Right lobe of liver (tissue), 6 donors: ENCODE data around the gene ALDH3A2. TPM values are rescaled to one million over a fixed set of nuclear protein-coding genes. Genes with fewer than 3 reads are reported as not detected.

Experiments used
- ATAC-seq, 4 donors: fragments of 200-7000 bp; cut with Tn5 transposase; one replicate each; pipeline ENCODE4 v1.9.1; 2020; ENCODE audit warnings: mild to moderate bottlenecking in 4 of 4, moderate library complexity in 4 of 4
- DNase-seq, 3 donors: peaks; one replicate each; pipeline ENCODE4 v3.0.0-alpha.2; 2020
- H3K27ac ChIP-seq, 3 donors: fragments of 200-600 bp; one replicate each; pipeline ENCODE4 v1.8.0; 2022
- H3K27me3 ChIP-seq, 2 donors: fragments of 200-600 bp; one replicate each; pipeline ENCODE4 v1.8.0; 2022
- H3K36me3 ChIP-seq, 4 donors: fragments of 200-600 bp; sonication (generic) in 1 of 4; one replicate each; pipeline versions ENCODE4 v1.5.1 to v1.8.0; 2017 to 2022; ENCODE audit warnings: control low read depth in 1 of 4
- H3K4me1 ChIP-seq, 4 donors: fragments of 200-600 bp; sonication (generic) in 1 of 4; one replicate each; pipeline versions ENCODE4 v1.5.1 to v1.8.0; 2017 to 2022; ENCODE audit warnings: control low read depth in 1 of 4
- H3K4me3 ChIP-seq, 3 donors: fragments of 200-600 bp; one replicate each; pipeline ENCODE4 v1.8.0; 2022
- H3K9me3 ChIP-seq, 4 donors: fragments of 200-600 bp; sonication (generic) in 1 of 4; one replicate each; pipeline versions ENCODE4 v1.5.1 to v1.8.0; 2017 to 2022; ENCODE audit warnings: control low read depth in 1 of 4
- CTCF ChIP-seq, 4 donors: fragments of 200-600 bp in 3 of 4; fragments of 450-650 bp in 1 of 4; IDR thresholded peaks; one replicate each; pipeline versions ENCODE4 v1.5.1 to v1.8.0; 2016 to 2022; ENCODE audit warnings: antibody characterized with exemption in 4 of 4, mild to moderate bottlenecking in 2 of 4
- POLR2A ChIP-seq: fragments of 450-650 bp; IDR thresholded peaks from one replicate; pipeline ENCODE4 v1.6.1; 2017; ENCODE audit warnings: antibody characterized with exemption, mild to moderate bottlenecking
- WGBS: methylation state at CpG from one replicate; pipeline ENCODE4 v1.1.6; 2018; ENCODE audit warnings: low coverage, low lambda C conversion rate; ENCODE audit not compliant: insufficient coverage; ENCODE audit errors: missing lambda C conversion rate; 5-methylcytosine and 5-hydroxymethylcytosine counted together
- intact Hi-C, 2 donors: fragments of 100-400 bp; cut with DNase I; formaldehyde crosslinking; loops; one replicate each; pipeline versions ENCODE4 v1.11.2 to v1.14.1; 2022
- total RNA-seq, 6 experiments: library from RNA; depleted of rRNA in 2 of 6; stranded (reverse); fragments of >200 nt in 2 of 6; fragmentation: NEBNext Ultra II Directional in 3 of 6; extraction: Animal tissue kit (Norgen Biotek cat#: 25700) in 3 of 6; gene quantifications; one replicate each; pipeline versions ENCODE4 v1.1.0 to v1.2.4, GENCODE V29; 2016 to 2023
- donor health status: DM: no; HTN: yes; CAD: no.
- donor health status: DM: no; HTN: no; CAD: no.
- donor health status: DM: no; HTN: no; CAD: no.
- donor health status: DM: no; HTN: yes; CAD: no.
- donor health status: DM: no; HTN: yes; CAD: no.

Gene ALDH3A2
- total RNA-seq, 6 experiments from 2014 or later = 102 to 264 (median 182) TPM

- Histone ChIP-seq H3K27ac (peak overlapping the region in 2 of 3 donors; percentile 90 to 96), H3K9me3 (no peaks in the 10 kb centered on the region), H3K27me3 (no peaks in the 10 kb centered on the region), H3K36me3 (peaks cover 0 to 10% (median 4%) of the 10 kb centered on the region in 4 donors), H3K4me3 (peak overlapping the region; percentile 12 to 68 (median 59)), H3K4me1 (peaks cover 0 to 34% (median 14%) of the 10 kb centered on the region in 4 donors)
- ATAC-seq (no peak), DNase-seq (no peak)
- intact Hi-C loops = loop anchor here in 1 of 2 donors (10.0 kb wide), 1 partner anchor 136 kb away; no protein-coding TSS in a partner anchor
- 23% methylated on average over 1 of the region's 1 CpG for WGBS
- TF ChIP-seq POLR2A (no peak), CTCF (IDR thresholded peaks at IDR 0.05) (no peak)
These were observed 2.3 kb downstream of the ALDH3A2 start for GRCh38 chr17:19650826-19651225.

- Histone ChIP-seq H3K27ac (peak overlapping the region; percentile 21 to 96 (median 90)), H3K9me3 (no peaks in the 10 kb centered on the region), H3K27me3 (no peaks in the 10 kb centered on the region), H3K4me1 (peaks cover 0 to 37% (median 17%) of the 10 kb centered on the region in 4 donors), H3K4me3 (peak overlapping the region in 2 of 3 donors; percentile 59 to 68), H3K36me3 (peaks cover 0 to 10% (median 4%) of the 10 kb centered on the region in 4 donors)
- DNase-seq (no peak), ATAC-seq (no peak)
- intact Hi-C loops = loop anchor here in 1 of 2 donors (10.0 kb wide), 1 partner anchor 137 kb away; no protein-coding TSS in a partner anchor
- TF ChIP-seq CTCF (IDR thresholded peaks at IDR 0.05) (no peak), POLR2A (no peak)
- WGBS = 11% methylated on average over 5 of the region's 5 CpGs
These were observed 3.1 kb downstream of the ALDH3A2 start for GRCh38 chr17:19651451-19652238.

- no peak for TF ChIP-seq CTCF (IDR thresholded peaks at IDR 0.05)
- TF ChIP-seq POLR2A = no peak
- Histone ChIP-seq H3K27me3 (no peaks in the 10 kb centered on the region), H3K27ac (peak overlapping the region in 2 of 3 donors; percentile 90 to 96), H3K4me3 (peak overlapping the region in 2 of 3 donors; percentile 59 to 68), H3K9me3 (no peaks in the 10 kb centered on the region), H3K36me3 (peaks cover 0 to 10% (median 4%) of the 10 kb centered on the region in 4 donors), H3K4me1 (peaks cover 0 to 42% (median 20%) of the 10 kb centered on the region in 4 donors)
- 6% methylated on average over 3 of the region's 3 CpGs for WGBS
- intact Hi-C loops = loop anchor here in 1 of 2 donors (10.0 kb wide), 1 partner anchor 138 kb away; no protein-coding TSS in a partner anchor
- ATAC-seq (peak in 3 of 4 donors; percentile 5 to 43 (median 6)), DNase-seq (peak in 1 of 3 donors; percentile 72)
These were observed 4.0 kb downstream of the ALDH3A2 start for GRCh38 chr17:19652595-19652994.

GRCh38 chr17:19654342-19654886 is 5.9 kb downstream of the ALDH3A2 start:
- DNase-seq = no peak
- WGBS = 93% methylated on average over 3 of the region's 30 CpGs
- no peak for ATAC-seq
- Histone ChIP-seq H3K36me3 (peaks cover 0 to 10% (median 4%) of the 10 kb centered on the region in 4 donors), H3K4me3 (no peak overlapping the region), H3K9me3 (no peaks in the 10 kb centered on the region), H3K27me3 (no peaks in the 10 kb centered on the region), H3K27ac (peak overlapping the region in 1 of 3 donors; percentile 2), H3K4me1 (peaks cover 0 to 58% (median 28%) of the 10 kb centered on the region in 4 donors)
- no peak for TF ChIP-seq POLR2A
- no peak for TF ChIP-seq CTCF (IDR thresholded peaks at IDR 0.05)
- intact Hi-C loops = loop anchor here in 1 of 2 donors (10.0 kb wide), 1 partner anchor 140 kb away; no protein-coding TSS in a partner anchor
